NT2/D1 (cell line): ENCODE data around the gene DIS3L2.
"Not testable (repeated sequence)": the region's sequence is repeated elsewhere in the genome, so short reads cannot be mapped to it uniquely, and the experiment has no call there.

Experiments used
- YY1 ChIP-seq: IDR thresholded peaks from 2 replicates; pipeline ENCODE4 v1.6.1; 2011; ENCODE audit not compliant: insufficient read length, insufficient read depth
- ZNF274 ChIP-seq: IDR thresholded peaks from 2 replicates; pipeline ENCODE4 v1.6.1; 2011; ENCODE audit warnings: mild to moderate bottlenecking, low read depth, low read length

DNA sequence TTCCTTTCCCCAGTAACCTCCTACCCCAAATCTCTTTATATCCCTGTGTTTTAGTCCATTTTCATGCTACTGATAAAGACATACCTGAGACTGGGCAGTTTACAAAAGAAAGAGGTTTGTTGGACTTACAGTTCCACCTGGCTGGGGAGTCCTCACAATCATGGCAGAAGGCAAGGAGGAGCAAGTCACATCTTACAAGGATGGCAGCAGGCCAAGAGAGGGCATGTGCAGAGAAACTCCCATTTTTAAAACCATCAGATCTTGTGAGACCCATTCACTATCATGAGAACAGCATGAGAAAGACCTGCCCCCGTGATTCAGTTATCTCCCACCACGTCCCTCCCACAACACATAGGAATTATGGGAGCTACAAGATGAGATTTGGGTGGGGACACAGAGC, 352.1 kb downstream of the DIS3L2 start:
- TF ChIP-seq ZNF274, YY1: not testable (repeated sequence)
